ENCODE measurements around the gene COL4A5. TPM values are rescaled to one million over a fixed set of nuclear protein-coding genes. Genes with fewer than 3 reads are reported as not detected.

COL4A5 gene
- total and polyA plus RNA-seq, 2 of the 8 experiments (the other 6 are each of a cell fraction or from before 2014, with no cell fraction given): 24.9 to 30.2 TPM

DNA sequence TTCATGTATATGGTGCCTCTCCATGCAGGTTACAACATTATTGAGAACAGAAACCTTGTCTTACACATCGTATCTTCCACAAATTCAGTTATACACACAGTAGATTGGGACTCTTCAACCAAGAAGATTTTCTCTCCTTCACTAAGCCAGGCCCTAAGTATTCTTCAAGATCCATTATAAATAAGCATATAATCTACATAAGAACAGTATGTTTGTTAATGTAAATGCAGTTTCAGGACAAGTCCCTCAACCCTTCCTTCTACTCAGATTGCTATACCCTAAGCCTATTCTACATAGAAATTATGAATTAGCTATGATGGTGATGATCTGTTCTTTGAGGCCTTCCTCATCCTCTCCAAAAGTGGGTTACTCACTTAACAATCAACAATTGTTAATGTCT, 42.7 kb upstream of the COL4A5 start (continued):
- no peak for TF ChIP-seq BCL11A (IDR thresholded peaks at IDR 0.05; ENCODE audit: low read depth in 2 of 2, low read length in 2 of 2)
- no peak for TF ChIP-seq HDAC2 (IDR thresholded peaks at IDR 0.05; ENCODE audit: borderline replicate concordance in 1 of 2, low read depth in 2 of 2, low read length in 2 of 2)

All from H1 (cell line).